ENCODE results near the gene SSTR3. TPM values are rescaled to one million over a fixed set of nuclear protein-coding genes. Genes with fewer than 3 reads are reported as not detected.

The SSTR3 gene
- total and polyA plus RNA-seq, 8 donors = 0.04 to 0.26 (median 0.09) TPM; not detected in 2

- no peaks in the 10 kb centered on the region for H3K36me3 ChIP-seq
- H3K9me3 ChIP-seq = peaks cover 0 to 6% of the 10 kb centered on the region in 2 donors
- no peaks in the 10 kb centered on the region for H3K27me3 ChIP-seq
- no peak overlapping the region for H3K4me3 ChIP-seq
- H3K4me1 ChIP-seq = peaks cover 0 to 3% of the 10 kb centered on the region in 2 donors
- TF ChIP-seq CTCF (IDR thresholded peaks at IDR 0.05) = no peak
- intact Hi-C loops (cut with DNase I) = no loop called here
- ATAC-seq (no peak), DNase-seq (peak in 1 of 4 donors; percentile 37)
- H3K27ac ChIP-seq = no peak overlapping the region
These were observed 55.4 kb downstream of the SSTR3 start for GRCh38 chr22:37156686-37157435.

- no peak for ATAC-seq
- no peaks in the 10 kb centered on the region for H3K9me3 ChIP-seq
- no peak for TF ChIP-seq CTCF (IDR thresholded peaks at IDR 0.05)
- DNase-seq = peak in 1 of 4 donors; percentile 31
- no peaks in the 10 kb centered on the region for H3K36me3 ChIP-seq
- H3K27ac ChIP-seq = no peak overlapping the region
- intact Hi-C loops (cut with DNase I) = no loop called here
- no peaks in the 10 kb centered on the region for H3K27me3 ChIP-seq
- H3K4me3 ChIP-seq = no peak overlapping the region
- H3K4me1 ChIP-seq = peaks cover 0 to 3% of the 10 kb centered on the region in 2 donors
These were observed 56.3 kb downstream of the SSTR3 start for GRCh38 chr22:37155971-37156370.

GRCh38 chr22:37154925-37155712 is 57.2 kb downstream of the SSTR3 start:
- peaks cover 0 to 2% of the 10 kb centered on the region in 2 donors for H3K9me3 ChIP-seq
- intact Hi-C loops (cut with DNase I) = no loop called here
- no peaks in the 10 kb centered on the region for H3K27me3 ChIP-seq
- peak in 1 of 4 donors; percentile 34 for DNase-seq
- H3K4me1 ChIP-seq = peaks cover 0 to 3% of the 10 kb centered on the region in 2 donors
- no peak overlapping the region for H3K4me3 ChIP-seq
- H3K36me3 ChIP-seq = no peaks in the 10 kb centered on the region
- TF ChIP-seq CTCF (IDR thresholded peaks at IDR 0.05) = no peak
- no peak overlapping the region for H3K27ac ChIP-seq
- ATAC-seq = no peak

Other genes with a start within 250 kb of the SSTR3 start
- 10 to 100 TPM; 37.7 to 52.0 TPM for gene TST, start 193.0 kb downstream of the SSTR3 start, total RNA-seq
- 10 to 100 TPM; 14.7 to 27.9 (median 20.5) TPM for gene TST, start 193.0 kb downstream of the SSTR3 start, polyA plus RNA-seq (ENCODE audit: insufficient read length in 6 of 6)
- gene MPST, start 192.7 kb downstream of the SSTR3 start, total RNA-seq = 10 to 100 TPM; 56.2 to 63.1 TPM
- 10 to 100 TPM; 41.4 to 62.8 (median 49.2) TPM for gene MPST, start 192.7 kb downstream of the SSTR3 start, polyA plus RNA-seq (ENCODE audit: insufficient read length in 6 of 6)
- gene KCTD17, start 160.7 kb downstream of the SSTR3 start, total RNA-seq = 10 to 100 TPM; 20.5 to 22.2 TPM
- 10 to 100 TPM; 23.2 to 34.2 (median 28.4) TPM for gene KCTD17, start 160.7 kb downstream of the SSTR3 start, polyA plus RNA-seq (ENCODE audit: insufficient read length in 6 of 6)
- gene TMPRSS6, start 102.8 kb downstream of the SSTR3 start, total RNA-seq = 1 to 10 TPM in 1 of 2 donors, not detected in 1; 1.5 TPM
- gene TMPRSS6, start 102.8 kb downstream of the SSTR3 start, polyA plus RNA-seq (ENCODE audit: insufficient read length in 6 of 6) = under 1 TPM; 0.45 to 0.85 (median 0.57) TPM
- gene IL2RB, start 62.6 kb downstream of the SSTR3 start, total RNA-seq = 1 to 10 TPM; 3.7 to 7.7 TPM
- 1 to 10 TPM; 1.1 to 3.5 (median 2.9) TPM for gene IL2RB, start 62.6 kb downstream of the SSTR3 start, polyA plus RNA-seq (ENCODE audit: insufficient read length in 6 of 6)
- 10 to 100 TPM in 1 of 2 donors, 1 to 10 TPM in 1; 7.2 to 16.0 TPM for gene C1QTNF6, start 24.2 kb downstream of the SSTR3 start, total RNA-seq
- 10 to 100 TPM; 22.9 to 28.8 (median 25.1) TPM for gene C1QTNF6, start 24.2 kb downstream of the SSTR3 start, polyA plus RNA-seq (ENCODE audit: insufficient read length in 6 of 6)
- gene RAC2, start 31.8 kb upstream of the SSTR3 start, total RNA-seq = 10 to 100 TPM; 40.9 to 77.2 TPM
- 10 to 100 TPM in 2 of 6 donors, 1 to 10 TPM in 4; 6.7 to 11.2 (median 8.7) TPM for gene RAC2, start 31.8 kb upstream of the SSTR3 start, polyA plus RNA-seq (ENCODE audit: insufficient read length in 6 of 6)
- gene CYTH4, start 70.0 kb upstream of the SSTR3 start, total RNA-seq = 10 to 100 TPM; 16.2 to 63.4 TPM
- gene CYTH4, start 70.0 kb upstream of the SSTR3 start, polyA plus RNA-seq (ENCODE audit: insufficient read length in 6 of 6) = 1 to 10 TPM; 4.7 to 6.6 (median 5.7) TPM
- 1 to 10 TPM; 4.2 to 4.9 TPM for gene ELFN2, start 215.0 kb upstream of the SSTR3 start, total RNA-seq
- gene ELFN2, start 215.0 kb upstream of the SSTR3 start, polyA plus RNA-seq (ENCODE audit: insufficient read length in 6 of 6) = 1 to 10 TPM in 4 of 6 donors, under 1 TPM in 2; 0.70 to 2.5 (median 1.2) TPM